SK-N-SH (cell line): ENCODE data around the gene DENND5B. TPM values are rescaled to one million over a fixed set of nuclear protein-coding genes. Genes with fewer than 3 reads are reported as not detected.

Experiments
- CTCF ChIA-PET: fragments of 300-600, 350-600 bp; formaldehyde crosslinking; extraction: SDS; loops from one replicate; lab custom pipeline; 2021; lab: Yijun Ruan, JAX
- POLR2A ChIA-PET: fragments of 350-600 bp; sonication (Branson Sonifier 250); formaldehyde crosslinking; extraction: SDS; loops from one replicate; lab custom pipeline; 2020; ENCODE audit warnings: antibody characterized with exemption, inconsistent platforms; lab: Yijun Ruan, JAX
- DNase-seq: peaks from one replicate; pipeline ENCODE4 v3.0.0; 2012
- H2AFZ ChIP-seq: fragments of 200-600 bp; sonication (generic); 2 replicates; pipeline ENCODE4 v1.8.1; 2016; ENCODE audit warnings: antibody characterized with exemption, mild to moderate bottlenecking, low read depth
- H3F3A ChIP-seq: fragments of 200-600 bp; sonication (generic); replicated peaks from 2 replicates; pipeline ENCODE3; 2016; ENCODE audit warnings: antibody characterized with exemption, mild to moderate bottlenecking; ENCODE audit not compliant: insufficient read depth
- H3K27ac ChIP-seq, 2 experiments: fragments of 200-500 bp in 1 of 2; fragments of 200-600 bp in 1 of 2; sonication (Bioruptor generic) in 1 of 2; sonication (generic), shearing (Covaris generic) in 1 of 2; 2 replicates each; pipeline versions ENCODE4 v1.5.1 to v1.6.1; 2014 to 2016; ENCODE audit warnings: low read depth in 2 of 2, inconsistent platforms in 1 of 2, low read length in 1 of 2, mild to moderate bottlenecking in 1 of 2, mixed read lengths in 1 of 2
- H3K27me3 ChIP-seq: fragments of 200-600 bp; sonication (generic), shearing (Covaris generic); 2 replicates; pipeline ENCODE4 v1.6.1; 2016; ENCODE audit warnings: mixed run types; ENCODE audit not compliant: insufficient read depth
- H3K36me3 ChIP-seq, 2 experiments: fragments of 200-500 bp in 1 of 2; fragments of 200-600 bp in 1 of 2; sonication (Bioruptor generic) in 1 of 2; sonication (generic) in 1 of 2; replicated peaks in 1 of 2; 2 replicates each; pipeline versions ENCODE3 to v1.5.1; 2014 to 2016; ENCODE audit warnings: low read length in 1 of 2, mild to moderate bottlenecking in 1 of 2; ENCODE audit not compliant: insufficient read depth in 2 of 2, control insufficient read depth in 1 of 2
- H3K4me1 ChIP-seq, 2 experiments: fragments of 200-500 bp in 1 of 2; fragments of 200-600 bp in 1 of 2; sonication (Bioruptor generic) in 1 of 2; sonication (generic), shearing (Covaris generic) in 1 of 2; 2 replicates each; pipeline versions ENCODE4 v1.5.1 to v1.6.1; 2014 to 2016; ENCODE audit warnings: low read depth in 1 of 2, low read length in 1 of 2, mixed run types in 1 of 2; ENCODE audit not compliant: insufficient read depth in 2 of 2, control insufficient read depth in 1 of 2
- H3K4me2 ChIP-seq: fragments of 200-600 bp; sonication (generic), shearing (Covaris generic); 2 replicates; pipeline ENCODE4 v1.6.1; 2017; ENCODE audit warnings: mixed run types
- H3K4me3 ChIP-seq, 2 experiments: fragments of 200-500 bp in 1 of 2; fragments of 200-600 bp in 1 of 2; sonication (Bioruptor generic) in 1 of 2; sonication (generic), shearing (Covaris generic) in 1 of 2; 2 replicates each; pipeline versions ENCODE4 v1.5.1 to v1.8.1; 2014 to 2016; ENCODE audit warnings: low read depth in 2 of 2, inconsistent platforms in 1 of 2, low read length in 1 of 2, mild to moderate bottlenecking in 1 of 2, mixed read lengths in 1 of 2, moderate library complexity in 1 of 2
- H3K79me2 ChIP-seq: fragments of 200-600 bp; sonication (generic); 2 replicates; pipeline ENCODE4 v1.8.1; 2017; ENCODE audit warnings: mild to moderate bottlenecking; ENCODE audit not compliant: insufficient read depth
- H3K9ac ChIP-seq: fragments of 200-600 bp; sonication (generic); 2 replicates; pipeline ENCODE4 v1.6.1; 2017; ENCODE audit warnings: mixed run types
- H3K9me2 ChIP-seq: fragments of 200-600 bp; sonication (generic); 2 replicates; pipeline ENCODE4 v1.6.1; 2017; ENCODE audit warnings: mixed run types
- H3K9me3 ChIP-seq: fragments of 200-600 bp; sonication (generic); 2 replicates; pipeline ENCODE4 v1.6.1; 2017; ENCODE audit warnings: mixed run types, mild to moderate bottlenecking, moderate library complexity
- H4K20me1 ChIP-seq: fragments of 200-600 bp; sonication (generic); 2 replicates; pipeline ENCODE4 v1.6.1; 2017; ENCODE audit warnings: mild to moderate bottlenecking, mixed run types; ENCODE audit not compliant: insufficient read depth
- EP300 ChIP-seq, 2 experiments: IDR thresholded peaks; 2 replicates each; pipeline versions ENCODE4 v1.4.0 to v1.6.1; 2012; ENCODE audit warnings: borderline replicate concordance in 1 of 2, low read depth in 1 of 2, low read length in 1 of 2
- FOSL2 ChIP-seq: IDR thresholded peaks from 2 replicates; pipeline ENCODE4 v1.4.0; 2012; ENCODE audit warnings: low read depth, mild to moderate bottlenecking, moderate library complexity, borderline replicate concordance
- GABPA ChIP-seq: IDR thresholded peaks from 2 replicates; pipeline ENCODE4 v1.4.0; 2012; ENCODE audit warnings: low read depth, mild to moderate bottlenecking
- IRF3 ChIP-seq: fragments of 150-350 bp; IDR thresholded peaks from 2 replicates; pipeline ENCODE4 v1.6.1; 2016; ENCODE audit warnings: mild to moderate bottlenecking, low read depth, low read length
- MXI1 ChIP-seq: IDR thresholded peaks from 2 replicates; pipeline ENCODE4 v1.6.1; 2012; ENCODE audit warnings: mild to moderate bottlenecking, low read depth, low read length, improper control_type of control experiment
- RFX5 ChIP-seq: IDR thresholded peaks from 2 replicates; pipeline ENCODE4 v1.6.1; 2012; ENCODE audit warnings: mild to moderate bottlenecking, improper control_type of control experiment, low read length
- RXRA ChIP-seq: IDR thresholded peaks from 2 replicates; pipeline ENCODE4 v1.4.0; 2012; ENCODE audit warnings: low read depth, mild to moderate bottlenecking, borderline replicate concordance
- SMC3 ChIP-seq: IDR thresholded peaks from 2 replicates; pipeline ENCODE4 v1.6.1; 2012; ENCODE audit warnings: low read depth, low read length, improper control_type of control experiment
- TAF1 ChIP-seq: IDR thresholded peaks from 2 replicates; pipeline ENCODE4 v1.6.1; 2012; ENCODE audit warnings: low read depth, mild to moderate bottlenecking, low read length, moderate library complexity, borderline replicate concordance
- TCF12 ChIP-seq: IDR thresholded peaks from 2 replicates; pipeline ENCODE4 v1.4.0; 2012
- TEAD4 ChIP-seq: IDR thresholded peaks from 2 replicates; pipeline ENCODE4 v1.4.0; 2012; ENCODE audit warnings: mild to moderate bottlenecking, borderline replicate concordance; ENCODE audit not compliant: insufficient read depth
- YY1 ChIP-seq: IDR thresholded peaks from 2 replicates; pipeline ENCODE4 v1.4.0; 2012; ENCODE audit warnings: low read depth, mild to moderate bottlenecking
- WGBS: methylation state at CpG from one replicate; pipeline ENCODE4 v1.1.6; 2017; ENCODE audit warnings: low lambda C conversion rate; 5-methylcytosine and 5-hydroxymethylcytosine counted together
- polyA plus RNA-seq, 3 experiments: library from polyadenylated mRNA; depleted of rRNA; stranded (reverse); fragments of >200 nt; gene quantifications; 2 replicates each; pipeline ENCODE4 v1.2.3, GENCODE V29; 2012
- TF ChIP-seq, protein P1 (sequence below): IDR thresholded peaks from 2 replicates; pipeline ENCODE4 v1.4.0; 2012; ENCODE audit warnings: low read depth, borderline replicate concordance
- TF ChIP-seq, protein P2 (sequence below): IDR thresholded peaks from 2 replicates; pipeline ENCODE4 v1.4.0; 2012; ENCODE audit warnings: low read depth, borderline replicate concordance
- TF ChIP-seq, protein P3 (sequence below): IDR thresholded peaks from 2 replicates; pipeline ENCODE4 v1.6.1; 2012; ENCODE audit warnings: mild to moderate bottlenecking, low read depth, low read length, moderate library complexity
- TF ChIP-seq, protein P4 (sequence below): fragments of 200-600 bp; sonication (generic); IDR thresholded peaks from 2 replicates; pipeline ENCODE4 v1.6.1; 2017; ENCODE audit warnings: antibody characterized with exemption, mild to moderate bottlenecking, moderate library complexity

DENND5B gene
- polyA plus RNA-seq, 1 of the 3 experiments (the other 2 are of a cell fraction): 5.3 TPM

DNA sequence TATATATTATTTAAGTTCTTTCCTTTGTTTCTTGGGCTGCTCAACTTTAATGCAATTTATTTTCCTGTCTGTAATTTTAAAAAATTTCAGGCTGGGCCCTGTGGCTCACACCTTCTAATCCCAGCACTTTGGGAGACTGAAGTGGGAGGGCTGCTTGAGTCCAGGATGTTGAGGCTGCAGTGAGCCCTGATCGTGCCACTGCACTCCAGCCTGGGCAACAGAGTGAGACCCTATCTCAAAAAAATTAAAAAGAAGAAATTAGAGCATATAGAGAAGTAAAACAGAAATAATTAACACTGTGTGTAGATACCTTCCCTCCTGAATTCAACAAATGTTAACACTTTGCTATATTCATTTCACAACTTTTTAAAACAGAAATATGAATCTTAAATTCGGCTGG, 74.2 kb downstream of the DENND5B start:
- Histone ChIP-seq H3K9me2 (no peaks in the 10 kb centered on the region), H2AFZ (no peak overlapping the region), H3K36me3 (peaks cover 0 to 5% of the 10 kb centered on the region in 2 experiments), H3F3A (peaks cover 32% of the 10 kb centered on the region), H3K4me3 (no peak overlapping the region), H3K27me3 (no peaks in the 10 kb centered on the region), H4K20me1 (no peaks in the 10 kb centered on the region), H3K27ac (peak overlapping the region; percentile 90 to 97; a peak in 3 of 4 replicates), H3K4me2 (no peak overlapping the region)
- 60% methylated on average over 2 of the region's 2 CpGs for WGBS
- POLR2A ChIA-PET: interaction anchor here (0.6 kb wide), 1 partner anchor 80 kb away, joined by 4 read pairs; no protein-coding TSS in a partner anchor
- no peak for DNase-seq
- TF ChIP-seq SMC3 (no peak), RFX5 (no peak), YY1 (no peak), IRF3 (no peak), TAF1 (no peak), TEAD4 (no peak), RXRA (no peak), TCF12 (no peak), FOSL2 (no peak), EP300 (IDR thresholded peaks at IDR 0.05; ENCODE audit: borderline replicate concordance in 1 of 2, low read depth in 1 of 2, low read length in 1 of 2) (no peak), MXI1 (no peak), GABPA (no peak)
- TF ChIP-seq, protein P1, sequence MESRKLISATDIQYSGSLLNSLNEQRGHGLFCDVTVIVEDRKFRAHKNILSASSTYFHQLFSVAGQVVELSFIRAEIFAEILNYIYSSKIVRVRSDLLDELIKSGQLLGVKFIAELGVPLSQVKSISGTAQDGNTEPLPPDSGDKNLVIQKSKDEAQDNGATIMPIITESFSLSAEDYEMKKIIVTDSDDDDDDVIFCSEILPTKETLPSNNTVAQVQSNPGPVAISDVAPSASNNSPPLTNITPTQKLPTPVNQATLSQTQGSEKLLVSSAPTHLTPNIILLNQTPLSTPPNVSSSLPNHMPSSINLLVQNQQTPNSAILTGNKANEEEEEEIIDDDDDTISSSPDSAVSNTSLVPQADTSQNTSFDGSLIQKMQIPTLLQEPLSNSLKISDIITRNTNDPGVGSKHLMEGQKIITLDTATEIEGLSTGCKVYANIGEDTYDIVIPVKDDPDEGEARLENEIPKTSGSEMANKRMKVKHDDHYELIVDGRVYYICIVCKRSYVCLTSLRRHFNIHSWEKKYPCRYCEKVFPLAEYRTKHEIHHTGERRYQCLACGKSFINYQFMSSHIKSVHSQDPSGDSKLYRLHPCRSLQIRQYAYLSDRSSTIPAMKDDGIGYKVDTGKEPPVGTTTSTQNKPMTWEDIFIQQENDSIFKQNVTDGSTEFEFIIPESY: no peak
- TF ChIP-seq, protein P2, sequence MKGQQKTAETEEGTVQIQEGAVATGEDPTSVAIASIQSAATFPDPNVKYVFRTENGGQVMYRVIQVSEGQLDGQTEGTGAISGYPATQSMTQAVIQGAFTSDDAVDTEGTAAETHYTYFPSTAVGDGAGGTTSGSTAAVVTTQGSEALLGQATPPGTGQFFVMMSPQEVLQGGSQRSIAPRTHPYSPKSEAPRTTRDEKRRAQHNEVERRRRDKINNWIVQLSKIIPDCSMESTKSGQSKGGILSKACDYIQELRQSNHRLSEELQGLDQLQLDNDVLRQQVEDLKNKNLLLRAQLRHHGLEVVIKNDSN: no peak
- TF ChIP-seq, protein P3, sequence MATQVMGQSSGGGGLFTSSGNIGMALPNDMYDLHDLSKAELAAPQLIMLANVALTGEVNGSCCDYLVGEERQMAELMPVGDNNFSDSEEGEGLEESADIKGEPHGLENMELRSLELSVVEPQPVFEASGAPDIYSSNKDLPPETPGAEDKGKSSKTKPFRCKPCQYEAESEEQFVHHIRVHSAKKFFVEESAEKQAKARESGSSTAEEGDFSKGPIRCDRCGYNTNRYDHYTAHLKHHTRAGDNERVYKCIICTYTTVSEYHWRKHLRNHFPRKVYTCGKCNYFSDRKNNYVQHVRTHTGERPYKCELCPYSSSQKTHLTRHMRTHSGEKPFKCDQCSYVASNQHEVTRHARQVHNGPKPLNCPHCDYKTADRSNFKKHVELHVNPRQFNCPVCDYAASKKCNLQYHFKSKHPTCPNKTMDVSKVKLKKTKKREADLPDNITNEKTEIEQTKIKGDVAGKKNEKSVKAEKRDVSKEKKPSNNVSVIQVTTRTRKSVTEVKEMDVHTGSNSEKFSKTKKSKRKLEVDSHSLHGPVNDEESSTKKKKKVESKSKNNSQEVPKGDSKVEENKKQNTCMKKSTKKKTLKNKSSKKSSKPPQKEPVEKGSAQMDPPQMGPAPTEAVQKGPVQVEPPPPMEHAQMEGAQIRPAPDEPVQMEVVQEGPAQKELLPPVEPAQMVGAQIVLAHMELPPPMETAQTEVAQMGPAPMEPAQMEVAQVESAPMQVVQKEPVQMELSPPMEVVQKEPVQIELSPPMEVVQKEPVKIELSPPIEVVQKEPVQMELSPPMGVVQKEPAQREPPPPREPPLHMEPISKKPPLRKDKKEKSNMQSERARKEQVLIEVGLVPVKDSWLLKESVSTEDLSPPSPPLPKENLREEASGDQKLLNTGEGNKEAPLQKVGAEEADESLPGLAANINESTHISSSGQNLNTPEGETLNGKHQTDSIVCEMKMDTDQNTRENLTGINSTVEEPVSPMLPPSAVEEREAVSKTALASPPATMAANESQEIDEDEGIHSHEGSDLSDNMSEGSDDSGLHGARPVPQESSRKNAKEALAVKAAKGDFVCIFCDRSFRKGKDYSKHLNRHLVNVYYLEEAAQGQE: no peak
- TF ChIP-seq, protein P4, sequence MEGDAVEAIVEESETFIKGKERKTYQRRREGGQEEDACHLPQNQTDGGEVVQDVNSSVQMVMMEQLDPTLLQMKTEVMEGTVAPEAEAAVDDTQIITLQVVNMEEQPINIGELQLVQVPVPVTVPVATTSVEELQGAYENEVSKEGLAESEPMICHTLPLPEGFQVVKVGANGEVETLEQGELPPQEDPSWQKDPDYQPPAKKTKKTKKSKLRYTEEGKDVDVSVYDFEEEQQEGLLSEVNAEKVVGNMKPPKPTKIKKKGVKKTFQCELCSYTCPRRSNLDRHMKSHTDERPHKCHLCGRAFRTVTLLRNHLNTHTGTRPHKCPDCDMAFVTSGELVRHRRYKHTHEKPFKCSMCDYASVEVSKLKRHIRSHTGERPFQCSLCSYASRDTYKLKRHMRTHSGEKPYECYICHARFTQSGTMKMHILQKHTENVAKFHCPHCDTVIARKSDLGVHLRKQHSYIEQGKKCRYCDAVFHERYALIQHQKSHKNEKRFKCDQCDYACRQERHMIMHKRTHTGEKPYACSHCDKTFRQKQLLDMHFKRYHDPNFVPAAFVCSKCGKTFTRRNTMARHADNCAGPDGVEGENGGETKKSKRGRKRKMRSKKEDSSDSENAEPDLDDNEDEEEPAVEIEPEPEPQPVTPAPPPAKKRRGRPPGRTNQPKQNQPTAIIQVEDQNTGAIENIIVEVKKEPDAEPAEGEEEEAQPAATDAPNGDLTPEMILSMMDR: no peak
- TF ChIP-seq, all 33 proteins: peak for 0
- Histone ChIP-seq H3K79me2 (peaks cover 65% of the 10 kb centered on the region), H3K9me3 (no peaks in the 10 kb centered on the region), H3K9ac (no peak overlapping the region), H3K4me1 (peaks cover 29 to 31% of the 10 kb centered on the region in 2 experiments)
- CTCF ChIA-PET: interaction anchor here (1.0 kb wide), 1 partner anchor 14 kb away, joined by 3 read pairs; no protein-coding TSS in a partner anchor
